Right lung (tissue), 5 donors: ENCODE data around the gene WDR11. TPM values are rescaled to one million over a fixed set of nuclear protein-coding genes. Genes with fewer than 3 reads are reported as not detected.
"Not testable (repeated sequence)": the region's sequence is repeated elsewhere in the genome, so short reads cannot be mapped to it uniquely, and the experiment has no call there.

ENCODE experiments used
- DNase-seq, 2 donors: peaks; one replicate each; pipeline ENCODE4 v3.0.0-alpha.2; 2013
- polyA plus RNA-seq, 5 donors: library from polyadenylated mRNA; unstranded; fragments of 120-200 nt; gene quantifications; one replicate each; pipeline versions ENCODE4 v1.2.1 to v1.2.3, GENCODE V29; 2013; ENCODE audit warnings: inconsistent platforms in 1 of 5, low replicate concordance in 1 of 5; ENCODE audit not compliant: insufficient read length in 5 of 5, insufficient read depth in 1 of 5

The WDR11 gene
- polyA plus RNA-seq, 5 donors: 60.0 to 96.3 (median 75.5) TPM

- no peak for DNase-seq
Measured at GRCh38 chr10:120838941-120839340, 12.2 kb upstream of the WDR11 start.

GRCh38 chr10:120841522-120842189 lies 9.5 kb upstream of the WDR11 start:
- DNase-seq: no peak

- DNase-seq: no peak
Measured at GRCh38 chr10:120854388-120854787, 3.2 kb downstream of the WDR11 start.

GRCh38 chr10:120861178-120861855 lies 10.2 kb downstream of the WDR11 start:
- DNase-seq: no peak

DNA sequence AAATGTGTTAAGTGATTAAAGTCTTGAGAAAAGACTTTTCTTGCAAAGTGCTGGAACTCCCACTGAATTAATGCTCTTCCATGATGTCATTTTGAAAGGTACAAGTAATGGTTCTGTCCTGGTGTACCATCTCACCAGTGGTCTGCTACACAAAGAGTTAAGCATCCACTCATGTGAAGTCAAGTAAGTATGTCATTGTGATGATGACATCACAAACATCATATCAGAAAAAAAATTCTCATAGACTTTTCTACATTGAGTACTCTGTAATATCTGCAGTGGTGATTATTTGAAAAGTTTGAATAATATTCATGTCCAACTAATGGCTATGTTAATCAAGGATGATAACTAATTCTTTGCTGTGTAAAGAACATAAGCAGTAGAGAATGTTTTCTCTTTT lies 22.6 kb downstream of the WDR11 start:
- no peak for DNase-seq

DNA sequence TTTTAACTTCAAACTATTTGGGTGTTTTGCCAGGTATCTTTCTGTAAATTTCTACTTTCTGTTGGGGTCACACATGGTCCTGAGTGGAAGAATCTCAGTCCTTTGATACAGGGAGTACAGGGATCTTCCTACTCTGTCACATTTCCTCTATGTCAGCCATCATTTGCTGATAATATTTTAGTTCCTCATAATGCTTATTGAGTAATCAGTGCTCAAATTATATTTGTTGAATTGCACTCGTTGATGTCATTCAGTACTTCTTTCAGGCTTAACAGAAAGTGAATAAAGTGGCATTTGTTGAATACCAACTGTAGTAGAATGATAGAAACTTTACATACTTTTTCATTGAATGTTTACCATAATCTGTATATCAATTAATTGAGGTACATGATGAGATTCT lies 31.9 kb downstream of the WDR11 start:
- DNase-seq: no peak

- no peak for DNase-seq
Measured at GRCh38 chr10:120887482-120887881, 36.3 kb downstream of the WDR11 start.

GRCh38 chr10:120891365-120891764 lies 40.2 kb downstream of the WDR11 start:
- DNase-seq: no peak

- no peak for DNase-seq
Measured at GRCh38 chr10:120894556-120894955, 43.4 kb downstream of the WDR11 start.

GRCh38 chr10:120897343-120897742 lies 46.2 kb downstream of the WDR11 start:
- no peak for DNase-seq

DNA sequence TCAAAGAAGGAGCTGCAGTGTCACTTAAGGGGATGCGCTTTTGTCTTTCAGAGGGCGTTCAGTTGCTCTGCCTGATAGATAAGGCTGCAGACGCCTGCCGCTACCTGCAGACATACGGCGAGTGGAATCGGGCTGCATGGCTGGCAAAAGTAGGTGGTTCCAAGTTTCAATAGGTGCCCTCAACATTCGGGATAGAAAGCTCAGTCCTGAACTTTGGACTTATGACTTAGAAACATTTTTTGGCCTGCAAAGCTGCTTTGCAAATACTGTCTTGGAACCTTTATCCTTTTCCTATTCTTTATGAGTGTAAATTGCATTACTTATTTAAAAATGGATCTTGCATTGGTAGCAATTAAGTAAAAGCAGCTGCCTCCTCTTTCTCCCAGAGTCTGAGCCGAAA lies 54.1 kb downstream of the WDR11 start:
- no peak for DNase-seq

DNA sequence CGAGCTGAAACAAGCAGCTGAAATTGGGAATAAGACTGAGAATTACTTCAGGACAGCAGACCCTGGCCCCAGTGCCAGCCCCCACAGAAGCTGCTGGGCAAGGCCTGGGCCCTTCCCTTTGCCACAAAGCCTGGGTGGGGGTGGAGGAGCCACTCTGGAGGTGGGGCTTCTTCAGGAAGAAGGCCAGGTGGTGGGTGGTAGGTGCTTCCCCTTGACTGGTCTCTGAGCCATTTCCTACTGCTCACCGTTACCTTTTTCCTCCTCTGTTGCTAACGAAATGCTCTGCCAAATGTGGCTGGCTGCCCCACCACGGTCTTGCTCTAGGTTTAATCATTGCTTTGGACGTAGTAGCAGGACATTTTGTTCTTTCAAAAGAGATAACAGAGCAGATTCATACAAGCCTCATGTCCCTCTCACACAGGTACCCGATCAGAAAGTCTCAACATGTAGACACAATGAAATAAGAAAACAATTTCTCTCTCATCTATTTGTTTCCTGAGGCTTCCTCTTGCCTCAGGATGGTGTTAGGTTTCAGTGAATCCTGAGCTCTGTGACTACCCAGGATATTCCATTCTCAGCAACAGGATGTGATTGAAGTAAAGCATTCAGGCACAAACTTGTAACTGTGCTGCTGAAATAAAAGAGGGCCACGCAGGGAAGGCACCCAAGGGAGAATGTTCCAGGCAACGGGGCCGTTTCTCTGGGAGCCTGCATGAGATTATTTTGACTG lies 66.5 kb downstream of the WDR11 start:
- no peak for DNase-seq

DNA sequence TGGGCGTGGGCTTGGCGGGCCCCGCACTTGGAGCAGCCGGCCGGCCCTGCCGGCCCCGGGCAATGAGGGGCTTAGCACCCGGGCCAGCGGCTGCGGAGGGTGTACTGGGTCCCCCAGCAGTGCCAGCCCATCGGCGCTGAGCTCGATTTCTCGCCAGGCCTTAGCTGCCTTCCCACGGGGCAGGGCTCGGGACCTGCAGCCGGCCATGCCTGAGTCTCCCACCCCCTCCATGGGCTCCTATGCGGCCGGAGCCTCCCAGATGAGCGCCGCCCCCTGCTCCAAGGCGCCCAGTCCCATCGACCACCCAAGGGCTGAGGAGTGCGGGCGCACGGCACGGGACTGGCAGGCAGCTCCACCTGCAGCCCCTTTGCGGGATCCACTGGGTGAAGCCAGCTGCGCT lies 72.7 kb downstream of the WDR11 start:
- not testable (repeated sequence) for DNase-seq

DNA sequence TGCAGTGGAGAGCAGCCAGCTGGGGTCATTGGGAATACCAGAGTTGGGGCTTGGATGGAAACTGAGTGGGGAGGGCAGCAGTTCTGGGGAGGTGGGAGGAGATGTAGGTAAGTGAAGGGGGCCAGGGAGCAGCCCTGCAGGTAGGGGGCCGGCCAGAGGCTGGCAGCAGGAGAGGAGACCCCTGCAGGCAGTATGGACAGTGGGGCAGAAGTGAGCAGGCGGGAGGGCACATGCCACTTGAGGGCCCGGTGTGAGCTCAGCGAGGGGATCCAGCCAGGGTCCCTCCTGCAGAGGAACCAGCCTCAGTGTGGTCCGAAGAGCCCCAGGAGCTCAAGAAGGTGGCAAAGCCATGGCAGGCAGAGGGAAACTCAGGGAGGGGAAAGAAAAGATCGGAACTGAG lies 75.4 kb downstream of the WDR11 start:
- DNase-seq: no peak

DNA sequence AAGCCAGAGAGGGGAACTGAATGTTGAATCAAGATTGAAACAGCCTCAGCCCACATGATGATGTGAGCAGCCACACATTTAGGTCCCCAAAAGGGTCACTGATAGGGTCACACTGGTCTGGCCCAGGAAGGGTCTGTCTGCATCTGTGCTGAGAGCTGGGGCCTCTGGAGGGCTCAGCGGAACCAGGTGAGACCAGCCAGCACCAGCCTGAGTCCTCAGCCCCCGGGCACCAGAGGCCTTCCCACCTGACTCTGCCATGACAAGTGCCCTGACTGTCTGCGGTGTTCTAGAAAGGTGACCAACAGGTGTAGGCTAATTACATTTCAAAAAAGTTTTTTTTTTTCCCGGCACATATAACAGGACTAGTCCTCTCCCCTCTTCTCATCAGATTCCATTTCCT lies 76.2 kb downstream of the WDR11 start:
- DNase-seq: no peak

- DNase-seq: peak; percentile 66 to 76
Measured at GRCh38 chr10:120929166-120929565, 78.0 kb downstream of the WDR11 start.

GRCh38 chr10:120931423-120931822 lies 80.3 kb downstream of the WDR11 start:
- no peak for DNase-seq

- DNase-seq: no peak
Measured at GRCh38 chr10:120931999-120932398, 80.8 kb downstream of the WDR11 start.

- no peak for DNase-seq
Measured at GRCh38 chr10:120938822-120939221, 87.7 kb downstream of the WDR11 start.

DNA sequence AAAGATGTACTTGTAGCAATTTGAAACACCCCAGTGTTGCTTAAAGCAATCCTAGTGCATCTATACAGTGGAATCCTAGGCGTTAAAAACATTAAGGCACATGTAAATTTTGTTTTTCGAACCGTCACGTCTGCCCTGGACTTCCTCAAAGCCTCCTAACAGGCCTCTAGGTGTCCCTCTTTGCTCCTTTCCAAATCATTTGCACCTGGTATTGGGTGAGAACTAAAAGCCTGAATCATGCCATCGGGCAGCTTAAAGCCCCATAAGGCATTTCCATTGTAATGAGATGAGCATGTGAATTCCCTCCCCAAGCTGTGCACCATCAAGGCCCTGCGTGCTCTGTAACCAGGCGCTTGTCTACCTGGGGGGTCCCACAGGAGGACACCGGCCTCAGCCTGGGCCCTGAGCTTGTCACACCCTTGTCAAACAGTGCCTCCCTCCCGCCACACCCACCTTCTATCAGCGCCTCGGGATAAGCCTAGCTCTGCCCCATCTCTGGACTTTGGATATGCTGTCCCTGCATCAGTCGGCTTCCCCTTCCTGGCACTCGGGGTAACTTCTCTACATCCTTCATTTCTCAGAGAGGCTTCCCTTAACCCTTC lies 89.2 kb downstream of the WDR11 start:
- DNase-seq: no peak

GRCh38 chr10:120941501-120941900 lies 90.3 kb downstream of the WDR11 start:
- DNase-seq: no peak

GRCh38 chr10:120942806-120943413 lies 91.7 kb downstream of the WDR11 start:
- DNase-seq: peak; percentile 77 to 83
